Breast epithelium (tissue), 3 donors: Measurements from ENCODE around the gene SUCO.

Experiments
- POLR2A ChIP-seq: fragments of 450-650 bp; IDR thresholded peaks from one replicate; pipeline ENCODE4 v1.6.1; 2016; ENCODE audit warnings: antibody characterized with exemption, mild to moderate bottlenecking, moderate library complexity
- POLR2AphosphoS5 ChIP-seq, 3 donors: sonication (generic); formaldehyde crosslinking; IDR thresholded peaks; one replicate each; pipeline ENCODE4 v1.6.1; 2017; ENCODE audit warnings: antibody characterized with exemption in 3 of 3

- TF ChIP-seq POLR2AphosphoS5 (IDR thresholded peaks at IDR 0.05) (no peak), POLR2A (no peak)
Measured at GRCh38 chr1:172646653-172647052, 113.7 kb downstream of the SUCO start.
